ENCODE measurements around the gene UROC1.

UROC1 gene

GRCh38 chr3:126551121-126551838 lies 33.7 kb upstream of the UROC1 start:
- no peak for DNase-seq (ENCODE audit: extremely low read depth, low read depth)
- TF ChIP-seq CTCF (IDR thresholded peaks at IDR 0.05; ENCODE audit: low read depth, low read length): no peak

- TF ChIP-seq CTCF (IDR thresholded peaks at IDR 0.05; ENCODE audit: low read depth, low read length): no peak
- no peak for DNase-seq (ENCODE audit: extremely low read depth, low read depth)
Measured at GRCh38 chr3:126550488-126551051, 33.0 kb upstream of the UROC1 start.

GRCh38 chr3:126549861-126550487 lies 32.4 kb upstream of the UROC1 start:
- DNase-seq (ENCODE audit: extremely low read depth, low read depth): no peak
- no peak for TF ChIP-seq CTCF (IDR thresholded peaks at IDR 0.05; ENCODE audit: low read depth, low read length)

- DNase-seq (ENCODE audit: extremely low read depth, low read depth): no peak
- no peak for TF ChIP-seq CTCF (IDR thresholded peaks at IDR 0.05; ENCODE audit: low read depth, low read length)
Measured at GRCh38 chr3:126548556-126549466, 31.2 kb upstream of the UROC1 start.

GRCh38 chr3:126547721-126548120 lies 30.1 kb upstream of the UROC1 start:
- TF ChIP-seq CTCF (IDR thresholded peaks at IDR 0.05; ENCODE audit: low read depth, low read length): no peak
- DNase-seq (ENCODE audit: extremely low read depth, low read depth): no peak

- no peak for DNase-seq (ENCODE audit: extremely low read depth, low read depth)
- TF ChIP-seq CTCF (IDR thresholded peaks at IDR 0.05; ENCODE audit: low read depth, low read length): no peak
Measured at GRCh38 chr3:126546549-126547239, 29.1 kb upstream of the UROC1 start.

Measured in AG09319 (cell line).